ENCODE results near the gene MTRF1.

MTRF1 gene

GRCh38 chr13:41213919-41214318 lies 49.5 kb downstream of the MTRF1 start:
- TF ChIP-seq POLR2A (IDR thresholded peaks at IDR 0.05; ENCODE audit: low read depth, low read length) (no peak), TAF1 (IDR thresholded peaks at IDR 0.05; ENCODE audit: borderline replicate concordance, low read depth, low read length) (no peak), POLR2AphosphoS5 (IDR thresholded peaks at IDR 0.05; ENCODE audit: low read depth, low read length) (no peak)
- FAIRE-seq (no peak), DNase-seq (ENCODE audit: insufficient read length) (no peak)

GRCh38 chr13:41213316-41213715 lies 50.1 kb downstream of the MTRF1 start:
- TF ChIP-seq POLR2A (IDR thresholded peaks at IDR 0.05; ENCODE audit: low read depth, low read length): no peak
- TF ChIP-seq POLR2AphosphoS5 (IDR thresholded peaks at IDR 0.05; ENCODE audit: low read depth, low read length): no peak
- TF ChIP-seq TAF1 (IDR thresholded peaks at IDR 0.05; ENCODE audit: borderline replicate concordance, low read depth, low read length): no peak
- FAIRE-seq (no peak), DNase-seq (ENCODE audit: insufficient read length) (no peak)

GRCh38 chr13:41212881-41213280 lies 50.5 kb downstream of the MTRF1 start:
- FAIRE-seq (no peak), DNase-seq (ENCODE audit: insufficient read length) (no peak)
- no peak for TF ChIP-seq TAF1 (IDR thresholded peaks at IDR 0.05; ENCODE audit: borderline replicate concordance, low read depth, low read length)
- no peak for TF ChIP-seq POLR2AphosphoS5 (IDR thresholded peaks at IDR 0.05; ENCODE audit: low read depth, low read length)
- TF ChIP-seq POLR2A (IDR thresholded peaks at IDR 0.05; ENCODE audit: low read depth, low read length): no peak

- TF ChIP-seq TAF1 (IDR thresholded peaks at IDR 0.05; ENCODE audit: borderline replicate concordance, low read depth, low read length): no peak
- TF ChIP-seq POLR2A (IDR thresholded peaks at IDR 0.05; ENCODE audit: low read depth, low read length): no peak
- DNase-seq (ENCODE audit: insufficient read length): no peak
- no peak for FAIRE-seq
Observed at GRCh38 chr13:41211062-41211461, 52.3 kb downstream of the MTRF1 start.

GRCh38 chr13:41206467-41206866 lies 56.9 kb downstream of the MTRF1 start:
- no peak for FAIRE-seq
- TF ChIP-seq POLR2A (IDR thresholded peaks at IDR 0.05; ENCODE audit: low read depth, low read length): no peak
- no peak for TF ChIP-seq TAF1 (IDR thresholded peaks at IDR 0.05; ENCODE audit: borderline replicate concordance, low read depth, low read length)
- no peak for TF ChIP-seq POLR2AphosphoS5 (IDR thresholded peaks at IDR 0.05; ENCODE audit: low read depth, low read length)

GRCh38 chr13:41203810-41204209 lies 59.6 kb downstream of the MTRF1 start:
- no peak for FAIRE-seq
- no peak for TF ChIP-seq POLR2AphosphoS5 (IDR thresholded peaks at IDR 0.05; ENCODE audit: low read depth, low read length)
- no peak for TF ChIP-seq TAF1 (IDR thresholded peaks at IDR 0.05; ENCODE audit: borderline replicate concordance, low read depth, low read length)
- no peak for TF ChIP-seq POLR2A (IDR thresholded peaks at IDR 0.05; ENCODE audit: low read depth, low read length)

More at GRCh38 chr13:41206467-41206866, 56.9 kb downstream of the MTRF1 start:
- DNase-seq (ENCODE audit: insufficient read length): no peak

GRCh38 chr13:41200126-41200525 lies 63.2 kb downstream of the MTRF1 start:
- FAIRE-seq (no peak), DNase-seq (ENCODE audit: insufficient read length) (no peak)
- TF ChIP-seq POLR2AphosphoS5 (IDR thresholded peaks at IDR 0.05; ENCODE audit: low read depth, low read length) (no peak), POLR2A (IDR thresholded peaks at IDR 0.05; ENCODE audit: low read depth, low read length) (no peak), TAF1 (IDR thresholded peaks at IDR 0.05; ENCODE audit: borderline replicate concordance, low read depth, low read length) (no peak)

More at GRCh38 chr13:41203810-41204209, 59.6 kb downstream of the MTRF1 start:
- no peak for DNase-seq (ENCODE audit: insufficient read length)

- peak; percentile 72 for FAIRE-seq
- no peak for DNase-seq (ENCODE audit: insufficient read length)
- TF ChIP-seq POLR2A (IDR thresholded peaks at IDR 0.05; ENCODE audit: low read depth, low read length) (no peak), TAF1 (IDR thresholded peaks at IDR 0.05; ENCODE audit: borderline replicate concordance, low read depth, low read length) (no peak), POLR2AphosphoS5 (IDR thresholded peaks at IDR 0.05; ENCODE audit: low read depth, low read length) (no peak)
Observed at GRCh38 chr13:41199526-41199925, 63.9 kb downstream of the MTRF1 start.

GRCh38 chr13:41199079-41199478 lies 64.3 kb downstream of the MTRF1 start:
- TF ChIP-seq TAF1 (IDR thresholded peaks at IDR 0.05; ENCODE audit: borderline replicate concordance, low read depth, low read length): no peak
- FAIRE-seq (no peak), DNase-seq (ENCODE audit: insufficient read length) (no peak)

- DNase-seq (ENCODE audit: insufficient read length) (no peak), FAIRE-seq (no peak)
- TF ChIP-seq POLR2A (IDR thresholded peaks at IDR 0.05; ENCODE audit: low read depth, low read length) (no peak), TAF1 (IDR thresholded peaks at IDR 0.05; ENCODE audit: borderline replicate concordance, low read depth, low read length) (no peak), POLR2AphosphoS5 (IDR thresholded peaks at IDR 0.05; ENCODE audit: low read depth, low read length) (no peak)
Observed at GRCh38 chr13:41196620-41197019, 66.8 kb downstream of the MTRF1 start.

- TF ChIP-seq POLR2A (IDR thresholded peaks at IDR 0.05; ENCODE audit: low read depth, low read length) (no peak), POLR2AphosphoS5 (IDR thresholded peaks at IDR 0.05; ENCODE audit: low read depth, low read length) (no peak), TAF1 (IDR thresholded peaks at IDR 0.05; ENCODE audit: borderline replicate concordance, low read depth, low read length) (no peak)
- no peak for DNase-seq (ENCODE audit: insufficient read length)
- no peak for FAIRE-seq
Observed at GRCh38 chr13:41196011-41196410, 67.4 kb downstream of the MTRF1 start.

- FAIRE-seq: peak; percentile 98
- TF ChIP-seq POLR2AphosphoS5 (IDR thresholded peaks at IDR 0.05; ENCODE audit: low read depth, low read length) (peak; percentile 67; the same call in 1 of the 2 replicates), POLR2A (IDR thresholded peaks at IDR 0.05; ENCODE audit: low read depth, low read length) (peak; percentile 62; the same call in 1 of the 2 replicates), TAF1 (IDR thresholded peaks at IDR 0.05; ENCODE audit: borderline replicate concordance, low read depth, low read length) (no peak)
- peak; percentile 73 for DNase-seq (ENCODE audit: insufficient read length)
Observed at GRCh38 chr13:41193919-41194824, 69.2 kb downstream of the MTRF1 start, which contains the start of gene KBTBD7. KBTBD7 (minus strand) TSS chr13:41194569; CDS start chr13:41194257, 312 bp downstream.

All from GM12892 (cell line).